ENCODE results near the gene TAC4.
A peak's percentile ranks its signal among the peaks of the same experiment; 100 is the strongest.

The TAC4 gene

DNA sequence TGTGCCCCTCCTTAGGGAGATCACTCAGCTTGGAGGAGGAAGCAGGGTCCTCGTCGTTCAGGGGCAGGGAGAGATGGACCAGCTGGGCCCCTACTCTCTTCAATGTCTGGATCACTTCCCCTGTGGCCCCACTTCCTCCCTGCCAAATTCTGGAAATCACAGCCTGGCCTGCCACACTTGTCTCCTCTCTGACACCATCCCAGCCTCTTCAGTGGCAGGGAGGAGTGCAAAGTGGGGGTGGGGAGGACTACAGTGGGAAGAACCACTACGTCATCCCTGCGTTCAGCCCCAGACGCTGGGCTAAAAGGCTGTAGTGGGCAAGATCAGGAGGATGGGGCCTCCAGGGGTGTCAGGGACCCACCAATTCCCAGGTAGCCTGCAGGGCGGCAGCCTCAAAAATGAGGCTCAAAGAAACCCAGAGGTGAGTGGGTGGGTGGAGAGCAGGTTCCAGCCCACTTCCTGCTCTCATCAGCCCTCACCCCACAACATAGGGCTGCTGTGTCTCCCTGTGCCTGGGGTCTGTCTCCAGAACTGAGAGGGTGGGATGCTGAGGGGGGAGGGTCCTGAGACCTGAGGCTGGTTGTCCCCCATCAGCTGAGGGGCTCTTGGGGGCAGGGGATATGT lies 25.0 kb upstream of the TAC4 start:
- DNase-seq (ENCODE audit: low read depth), result no peak

DNA sequence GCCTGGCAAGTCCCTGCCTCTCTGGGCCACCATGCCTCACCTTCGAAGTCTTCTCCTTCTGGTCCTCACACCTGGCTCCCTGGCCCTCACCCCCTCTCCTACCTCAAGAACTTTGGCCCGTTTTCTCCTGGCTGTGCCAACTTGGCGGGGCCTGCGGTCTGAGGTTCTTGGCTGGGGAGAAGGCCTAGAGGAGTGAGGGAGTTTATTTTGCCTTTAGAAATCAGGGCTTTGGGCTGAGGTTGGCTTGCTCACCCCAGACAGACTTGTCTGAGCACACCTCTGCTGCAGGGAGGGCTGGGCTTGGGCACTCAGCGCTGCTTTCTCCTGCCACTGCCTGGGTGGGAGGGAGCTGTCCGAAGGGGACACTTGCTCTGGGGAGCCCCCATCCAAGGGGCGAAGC lies 23.3 kb upstream of the TAC4 start:
- DNase-seq (ENCODE audit: low read depth), result no peak

DNA sequence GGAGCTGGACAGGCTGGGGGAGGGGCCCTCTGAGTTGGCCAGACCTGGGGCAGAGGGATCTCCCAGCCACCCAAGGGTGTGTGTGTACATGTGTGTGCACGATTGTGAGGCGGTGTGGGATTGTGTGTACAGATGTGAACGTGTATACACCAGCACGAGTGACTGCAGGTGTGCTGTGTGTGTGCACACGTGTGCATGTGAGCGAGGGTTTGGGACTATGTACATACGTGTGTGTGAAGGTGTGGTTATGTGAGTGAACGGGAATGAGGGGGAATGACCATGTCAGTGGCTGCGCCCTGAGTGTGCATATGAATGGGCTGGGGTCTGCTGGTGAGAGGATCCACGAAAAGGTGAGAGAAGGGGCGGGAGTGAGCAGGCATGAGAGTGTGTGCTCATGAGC lies 22.4 kb upstream of the TAC4 start:
- no peak for DNase-seq (ENCODE audit: low read depth)

DNA sequence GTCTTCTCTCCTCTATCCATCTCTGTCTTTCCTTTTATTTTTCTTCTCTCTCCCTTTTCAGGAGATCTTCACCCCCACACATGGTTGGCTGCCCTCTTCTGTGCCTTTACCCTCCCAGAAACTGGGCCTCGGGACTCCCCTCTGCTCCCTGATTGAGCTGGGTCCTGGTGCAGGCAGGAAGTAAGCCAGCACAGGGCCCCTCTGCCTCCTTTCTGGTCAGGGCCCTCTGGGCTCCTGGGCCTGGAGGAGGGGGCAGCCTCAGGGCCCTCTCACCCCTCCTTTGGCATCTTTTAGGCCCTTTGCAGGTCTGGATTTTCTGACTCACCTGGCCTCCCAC lies 21.1 kb upstream of the TAC4 start:
- no peak for DNase-seq (ENCODE audit: low read depth)

DNA sequence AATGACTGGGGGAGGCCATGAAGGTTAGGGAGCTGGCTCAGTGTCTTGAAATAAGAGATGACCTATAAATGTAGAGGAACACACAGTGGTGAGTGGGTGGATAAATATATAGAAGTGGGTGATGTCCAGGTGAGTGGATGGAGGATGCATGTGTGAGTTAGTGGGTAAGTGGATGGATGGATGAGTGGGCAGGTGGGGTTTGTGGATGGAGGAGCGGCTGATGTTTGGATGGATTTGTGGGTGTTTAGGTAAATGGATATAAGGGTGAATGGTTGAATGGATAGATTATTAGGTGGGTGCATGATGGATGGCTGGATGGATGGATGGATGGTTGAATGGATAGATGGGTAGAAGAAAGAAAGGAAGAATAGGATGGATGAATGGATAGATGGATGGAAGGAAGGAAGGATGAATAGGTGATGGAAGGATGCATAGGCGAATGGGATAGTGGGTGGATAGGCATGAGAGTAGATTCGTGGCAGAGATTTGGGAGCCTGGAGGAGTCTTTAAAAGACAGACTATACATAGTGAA lies 19.1 kb upstream of the TAC4 start:
- no peak for DNase-seq (ENCODE audit: low read depth)

DNA sequence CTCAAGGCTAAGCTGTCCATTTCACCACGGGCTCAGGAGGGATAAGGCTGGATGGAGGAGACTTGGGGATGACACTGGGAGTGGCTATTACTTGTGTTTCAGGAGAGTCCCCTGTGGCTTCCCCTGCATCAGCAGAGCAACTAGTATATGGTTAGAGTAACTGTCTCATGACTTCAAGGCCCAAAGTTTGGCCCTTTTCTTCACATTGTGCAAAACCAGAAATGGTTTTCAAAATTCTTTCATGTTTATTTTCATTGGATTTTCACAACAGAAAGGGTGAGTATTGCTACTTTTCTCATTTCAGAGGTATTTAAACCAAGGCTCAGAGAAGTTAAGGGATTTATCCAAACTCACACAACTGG lies 18.1 kb upstream of the TAC4 start:
- DNase-seq (ENCODE audit: low read depth), result no peak

DNA sequence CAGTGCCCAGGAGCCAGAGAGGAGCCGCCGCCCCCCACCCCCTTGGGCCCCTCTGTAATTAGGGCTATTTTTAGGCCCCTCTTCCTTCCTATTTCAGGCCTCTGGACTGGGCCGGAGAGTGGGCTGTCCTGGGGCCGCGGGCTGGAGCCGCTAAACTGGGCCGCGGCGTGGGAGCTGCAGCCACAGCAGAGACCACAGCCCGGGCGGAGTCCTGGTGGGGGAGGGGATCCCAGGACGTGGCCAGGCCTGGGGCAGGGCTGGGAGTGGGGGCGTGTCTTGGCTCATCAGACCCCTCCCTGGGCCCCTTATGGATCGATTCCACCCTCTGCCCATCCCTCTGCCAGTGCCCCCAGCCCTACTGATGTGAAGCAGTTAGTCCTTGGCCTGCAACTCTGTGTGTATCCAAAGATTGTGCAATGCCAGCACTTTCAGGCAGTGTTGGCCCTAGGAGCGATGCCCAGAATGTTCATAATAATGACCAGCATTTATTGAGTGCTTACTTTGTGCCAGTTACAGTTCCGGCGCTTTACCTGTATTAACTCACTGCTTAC lies 15.0 kb upstream of the TAC4 start:
- DNase-seq (ENCODE audit: low read depth), result no peak

DNA sequence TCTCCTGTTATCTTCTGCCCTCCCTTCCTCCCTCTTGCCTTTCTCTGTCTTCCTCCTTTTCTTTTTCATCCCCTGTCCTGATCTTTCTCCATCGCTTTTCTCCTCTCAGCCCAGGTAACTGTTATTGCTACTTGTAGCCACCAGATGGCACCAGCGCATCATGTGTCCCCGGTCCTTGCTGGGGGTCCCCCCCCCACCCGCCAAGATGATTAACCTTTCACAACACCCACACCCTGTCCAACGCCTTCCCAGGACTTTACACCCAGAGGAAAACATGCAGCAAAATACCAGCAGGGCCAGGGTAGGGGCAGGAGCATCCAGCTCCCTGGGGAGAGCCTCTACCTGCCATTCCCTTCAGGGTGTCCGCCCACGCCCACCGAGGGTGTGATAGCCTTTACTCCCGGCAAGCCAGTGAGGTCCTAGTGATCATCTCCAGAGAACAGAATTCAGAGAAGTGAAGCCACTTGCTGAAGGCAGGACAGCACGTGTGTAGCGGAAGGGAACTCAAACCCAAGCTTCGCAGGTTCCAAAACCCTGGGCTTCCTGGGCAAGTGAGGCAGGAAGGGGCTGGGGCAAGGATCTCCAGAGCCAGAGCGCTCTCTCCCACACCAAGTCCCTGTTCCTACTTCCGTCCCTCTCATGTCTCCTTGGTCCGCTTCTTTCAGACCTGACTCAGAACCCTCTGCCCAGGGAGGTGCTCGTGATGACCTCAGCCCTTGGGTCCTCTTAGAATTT lies 13.4 kb upstream of the TAC4 start:
- peak; percentile 38 for DNase-seq (ENCODE audit: low read depth)

DNA sequence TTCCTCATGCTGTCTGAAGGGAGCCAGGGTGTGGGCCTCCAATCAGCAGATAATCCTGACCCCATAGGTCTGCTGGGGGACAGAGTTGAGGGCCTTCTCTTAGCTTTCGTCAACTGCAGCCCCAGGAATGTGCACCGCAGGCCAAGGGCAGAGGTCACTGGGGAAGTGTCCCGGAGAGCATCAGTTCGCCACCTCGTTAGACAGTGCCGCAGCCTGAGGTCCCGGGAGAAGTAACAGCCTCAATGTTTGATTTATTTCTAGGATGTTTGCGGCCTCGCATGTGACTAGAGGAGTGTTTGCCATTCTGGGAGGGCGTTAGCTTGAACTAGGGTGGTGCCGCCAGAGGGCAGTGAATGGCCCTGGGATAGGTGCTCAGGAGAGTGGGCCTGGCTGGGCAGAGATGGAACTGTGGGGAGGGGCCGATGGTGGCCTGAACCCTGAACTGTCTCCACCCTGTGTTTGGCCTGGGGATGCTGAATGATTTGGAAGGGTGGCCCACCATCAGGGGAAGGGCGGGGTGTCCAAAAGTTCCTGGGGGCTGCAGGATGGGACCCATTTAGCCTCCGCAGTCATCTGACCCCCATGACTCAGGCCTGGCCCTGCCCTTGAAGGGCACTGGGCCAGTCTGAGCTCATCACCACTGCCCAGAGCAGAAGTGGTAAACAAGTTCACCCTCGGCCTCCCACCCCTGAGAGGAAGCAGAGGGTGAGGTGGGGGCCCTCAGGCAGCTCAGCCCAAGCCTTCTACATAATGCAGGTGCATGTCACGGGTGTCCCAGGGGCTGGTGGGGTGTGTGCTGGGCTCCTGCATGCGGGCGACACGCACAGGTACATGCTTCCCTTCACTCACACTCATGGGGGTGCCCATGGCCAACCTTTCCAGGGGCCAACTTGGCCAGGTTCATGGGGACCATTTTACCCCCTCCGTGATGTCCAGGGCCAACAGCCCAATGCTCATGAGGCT lies 12.4 kb upstream of the TAC4 start:
- no peak for DNase-seq (ENCODE audit: low read depth)

DNA sequence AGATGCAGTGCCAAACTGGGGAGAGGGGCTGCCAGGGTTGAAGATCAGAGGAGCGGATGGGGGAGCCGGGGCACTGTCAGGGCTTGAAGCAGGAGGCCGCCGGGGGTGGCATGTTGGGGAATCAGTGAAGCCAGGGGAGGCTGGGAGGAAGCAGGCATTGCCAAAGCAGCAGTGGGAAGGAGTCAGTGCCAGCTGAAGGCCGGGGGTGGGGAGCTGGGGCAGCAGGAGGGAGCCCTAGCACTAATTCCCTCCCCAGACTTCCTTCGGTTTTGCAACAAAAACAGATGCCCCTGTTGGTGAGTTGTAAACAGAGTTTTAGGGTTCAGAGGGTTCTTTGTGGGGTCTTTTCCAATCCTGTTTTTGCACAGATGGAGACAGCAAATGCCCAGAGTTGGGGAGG lies 10.9 kb upstream of the TAC4 start:
- DNase-seq (ENCODE audit: low read depth), result no peak

DNA sequence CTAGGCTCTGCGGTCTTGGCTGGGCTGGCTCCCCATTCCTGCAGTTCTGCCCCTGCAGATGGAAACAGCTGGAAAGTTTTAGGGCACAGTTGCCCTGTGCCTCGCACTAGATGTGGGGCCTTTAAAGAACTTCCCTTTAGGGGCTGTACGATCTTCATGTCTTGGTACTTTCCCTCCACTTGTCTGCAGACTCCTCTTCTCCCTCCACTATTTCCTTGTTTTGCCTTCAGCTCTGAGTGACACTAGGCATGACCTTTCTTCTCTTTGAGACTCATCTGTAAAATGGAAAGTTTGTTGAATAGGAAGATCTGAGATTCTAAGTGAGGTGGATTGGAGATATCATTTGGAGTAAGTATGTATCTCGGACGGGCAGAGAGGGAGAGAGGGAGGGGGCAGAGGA lies 6.3 kb upstream of the TAC4 start:
- DNase-seq (ENCODE audit: low read depth), result no peak

DNA sequence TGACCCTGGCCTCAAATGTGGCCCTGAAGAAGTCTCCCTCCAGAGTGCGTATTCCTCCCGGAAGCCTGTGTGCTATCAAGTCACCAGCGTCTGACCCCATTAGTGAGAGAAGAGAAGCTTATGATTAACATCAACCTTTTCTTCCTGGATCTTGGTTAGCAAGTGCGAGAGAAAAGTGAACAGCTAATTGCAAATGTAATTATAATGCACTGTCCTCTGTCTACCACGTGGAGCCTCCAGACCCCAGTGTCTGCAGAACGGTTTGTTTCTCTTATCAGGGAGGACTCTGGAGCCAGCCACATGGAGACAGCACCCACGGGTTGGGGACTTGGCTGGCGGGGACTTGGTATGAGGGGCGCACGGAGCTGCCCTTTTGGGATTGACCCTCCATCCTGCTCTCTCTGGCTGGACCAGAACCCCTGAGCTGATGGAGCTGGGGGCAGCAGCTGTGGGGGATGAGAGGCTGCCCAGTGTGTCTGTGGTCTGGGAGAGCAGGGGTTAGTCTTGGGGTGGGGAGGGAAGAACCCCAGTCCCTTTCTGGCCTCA lies 5.7 kb upstream of the TAC4 start:
- DNase-seq (ENCODE audit: low read depth), result no peak

DNA sequence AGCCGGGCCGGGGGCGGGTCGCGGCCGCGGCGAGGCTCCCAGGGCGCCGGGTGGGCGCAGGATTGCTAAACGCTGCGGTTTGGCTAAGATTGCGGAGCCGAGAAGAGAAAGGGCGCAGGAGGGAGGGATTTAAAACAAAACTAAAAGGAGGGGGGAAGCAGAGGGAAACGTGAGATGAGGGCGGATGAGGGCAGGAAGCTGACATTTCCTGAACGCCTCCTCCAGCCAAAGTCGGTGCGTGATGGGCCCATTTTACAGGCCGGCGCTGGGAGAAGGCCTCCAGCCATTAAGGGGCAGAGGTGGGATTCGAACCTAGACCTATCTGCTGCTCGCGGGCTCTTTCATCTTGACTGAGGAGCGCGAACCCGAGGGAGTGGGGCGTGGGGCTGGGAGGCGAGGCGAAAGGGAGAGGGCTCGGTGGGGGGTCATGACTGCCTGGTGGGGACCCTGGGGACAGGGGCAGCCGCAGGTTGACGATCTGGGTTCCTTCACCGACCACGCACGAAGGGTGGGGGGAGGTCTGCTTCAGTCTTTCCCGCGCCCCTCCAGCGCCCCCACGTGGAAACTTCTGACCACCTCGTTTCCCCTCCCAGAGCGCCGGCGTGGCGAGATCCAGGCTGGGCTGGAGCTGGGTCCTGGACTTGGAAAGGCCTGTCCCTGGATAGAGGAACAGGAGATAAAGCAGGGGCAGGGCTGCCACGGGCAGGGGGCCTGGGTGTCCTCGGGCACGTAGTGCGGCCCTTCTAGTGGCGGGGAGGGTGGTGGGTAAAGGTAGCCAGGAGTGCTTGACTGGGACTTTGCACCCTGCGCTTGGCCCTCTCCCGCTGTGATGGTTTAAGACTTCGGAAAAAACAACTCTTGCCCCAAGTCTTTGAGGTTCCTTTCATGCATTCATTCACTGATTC lies 3.8 kb upstream of the TAC4 start:
- DNase-seq (ENCODE audit: low read depth), result peak; percentile 40

DNA sequence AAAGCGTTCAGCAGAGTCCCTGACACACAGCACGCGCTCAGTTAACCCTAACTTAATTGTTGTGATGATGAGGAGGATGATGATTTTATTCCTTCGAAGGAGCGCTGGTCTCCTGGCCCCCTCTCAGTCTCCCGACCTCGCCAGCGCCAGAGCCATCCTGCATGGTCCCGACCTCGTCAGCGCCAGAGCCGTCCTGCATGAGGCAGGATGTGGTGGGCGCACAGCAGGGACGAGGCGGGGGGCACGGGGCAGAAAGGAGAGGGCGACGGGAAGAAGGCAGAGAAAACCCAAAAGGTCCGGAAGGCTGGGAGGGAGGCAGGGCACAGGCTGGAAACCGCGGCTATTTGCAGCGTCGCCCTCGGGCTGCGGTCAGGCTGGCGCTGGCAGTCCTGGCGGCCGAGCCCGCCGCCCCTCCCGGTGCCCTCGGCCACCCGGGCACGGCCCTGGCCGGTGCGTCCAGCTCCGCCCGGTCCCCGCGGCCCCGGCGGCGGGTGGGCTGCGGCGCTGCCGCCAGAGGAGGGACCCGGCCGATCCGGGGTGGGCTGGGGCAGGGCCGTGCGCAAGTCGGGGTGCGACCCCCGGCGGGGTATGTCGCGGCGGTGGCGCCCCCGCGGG lies 3.0 kb upstream of the TAC4 start:
- DNase-seq (ENCODE audit: low read depth), result no peak

DNA sequence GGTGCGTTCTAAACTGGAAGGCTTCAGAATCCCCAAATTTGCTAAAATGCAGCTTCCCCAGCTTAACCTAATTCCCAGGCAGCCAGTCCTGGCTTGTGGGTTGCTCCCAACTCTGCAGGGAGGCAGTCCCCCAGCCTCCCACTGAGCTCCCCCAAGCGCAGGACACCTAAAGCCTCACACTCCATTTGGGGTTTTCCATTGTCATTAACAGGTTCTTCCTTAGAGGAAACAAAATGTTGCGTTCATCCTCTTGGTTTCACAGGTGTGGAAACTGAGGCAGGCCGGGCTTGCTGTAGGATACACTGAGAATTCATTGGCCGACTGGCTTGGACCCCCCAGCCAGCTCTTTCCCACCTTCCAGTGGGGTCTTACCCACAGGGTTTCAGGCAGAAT lies 2.3 kb upstream of the TAC4 start:
- DNase-seq (ENCODE audit: low read depth), result no peak

DNA sequence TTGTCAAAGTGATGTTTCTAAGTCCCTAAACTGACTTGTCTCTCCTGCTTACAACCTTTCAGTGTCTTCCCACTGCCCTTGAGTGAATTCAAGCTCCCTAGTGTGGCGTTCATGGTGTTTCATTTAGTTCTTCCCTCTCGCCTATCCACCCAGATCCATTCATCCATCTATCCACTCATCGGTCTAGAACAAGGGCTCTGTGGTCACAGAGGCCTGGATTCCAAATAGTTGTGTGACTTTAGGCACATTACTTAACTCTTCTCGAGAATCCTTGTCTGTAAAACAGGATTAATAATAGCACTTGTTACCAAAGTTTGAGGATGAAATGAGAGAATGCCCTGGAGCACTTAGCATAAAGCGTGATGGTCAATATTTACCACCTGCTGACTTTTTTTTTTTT lies 870 bp upstream of the TAC4 start:
- no peak for DNase-seq (ENCODE audit: low read depth)

DNA sequence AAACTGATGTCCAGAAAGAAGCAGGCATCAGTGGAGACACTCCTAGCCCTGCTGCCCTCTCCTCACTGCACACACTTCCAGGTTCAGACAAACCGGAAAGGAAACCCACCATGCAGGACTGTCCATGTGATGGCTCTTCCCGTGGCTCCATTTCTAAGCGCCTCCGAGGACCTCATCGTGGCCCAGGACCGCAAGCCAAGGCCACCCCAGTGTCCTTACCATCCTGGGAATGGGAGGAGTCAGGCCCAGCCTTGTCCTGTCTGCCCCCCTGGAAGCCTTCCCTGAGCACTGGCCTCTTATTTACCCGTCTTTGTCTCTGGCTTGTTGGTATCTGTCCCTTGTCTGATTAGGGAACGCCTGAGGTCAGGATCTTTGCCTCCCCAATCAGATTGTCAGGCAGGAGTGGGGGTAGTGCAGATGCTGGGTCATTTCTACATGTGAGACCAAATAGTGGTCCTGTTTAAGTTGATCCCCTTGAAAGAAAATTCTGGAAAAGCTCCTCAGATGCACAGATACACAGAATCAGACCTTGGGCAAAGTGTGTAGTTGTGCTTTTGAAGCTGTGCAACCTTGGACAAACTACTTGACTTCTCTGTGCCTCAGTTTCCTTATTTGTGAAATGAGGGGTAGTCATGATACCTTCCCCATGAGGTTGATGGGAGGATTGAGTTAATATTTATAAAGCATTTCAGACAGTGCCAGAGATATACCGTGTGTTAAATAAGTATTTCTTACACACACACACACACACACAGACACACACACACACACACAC lies 744 bp downstream of the TAC4 start:
- no peak for DNase-seq (ENCODE audit: low read depth)

DNA sequence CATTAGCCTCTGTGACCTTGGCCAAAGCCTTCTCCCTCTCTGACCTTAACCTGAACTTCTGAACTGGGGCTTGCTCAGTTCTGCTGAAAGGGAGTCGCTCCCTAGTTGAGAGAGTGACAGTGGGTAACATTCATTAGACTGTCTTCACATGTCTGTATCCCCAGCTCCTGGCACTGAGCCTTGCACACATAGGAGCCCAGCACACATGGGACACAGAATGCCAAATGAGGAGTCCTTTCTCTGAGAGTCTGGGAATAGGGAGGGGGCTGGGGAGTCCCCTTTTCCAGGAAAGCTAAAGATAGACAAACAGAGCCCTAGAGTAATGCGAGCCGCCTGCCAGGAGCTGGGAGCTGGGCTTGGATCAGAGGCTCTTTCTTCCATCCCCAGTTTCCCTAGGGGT lies 2.5 kb downstream of the TAC4 start:
- DNase-seq (ENCODE audit: low read depth), result no peak

DNA sequence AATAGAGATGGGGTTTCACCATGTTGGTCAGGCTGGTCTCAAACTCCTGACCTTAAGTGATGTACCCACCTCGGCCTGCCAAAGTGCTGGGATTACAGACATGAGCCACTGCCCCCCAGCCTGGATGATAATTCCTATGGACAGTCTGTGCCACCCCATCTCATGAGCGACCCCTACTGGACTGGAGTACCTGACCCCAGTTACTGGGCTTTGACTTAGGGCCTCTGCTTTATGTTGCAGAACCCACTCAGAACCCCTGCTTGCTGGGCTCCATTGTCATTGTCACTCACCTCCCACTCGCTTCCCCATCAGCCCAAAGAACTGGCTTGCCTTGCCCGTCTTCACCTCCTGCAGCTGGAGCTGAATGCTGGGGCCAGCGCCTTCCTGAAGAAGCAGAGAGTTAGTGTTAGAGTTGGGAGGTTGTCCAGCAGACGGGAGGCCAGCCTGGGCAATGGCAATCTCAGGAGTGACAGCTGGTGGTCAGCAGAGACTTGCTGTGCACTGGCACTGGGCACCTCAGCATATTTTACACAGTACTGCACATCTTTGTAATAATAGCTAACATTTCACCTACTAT lies 4.0 kb downstream of the TAC4 start:
- DNase-seq (ENCODE audit: low read depth), result no peak

DNA sequence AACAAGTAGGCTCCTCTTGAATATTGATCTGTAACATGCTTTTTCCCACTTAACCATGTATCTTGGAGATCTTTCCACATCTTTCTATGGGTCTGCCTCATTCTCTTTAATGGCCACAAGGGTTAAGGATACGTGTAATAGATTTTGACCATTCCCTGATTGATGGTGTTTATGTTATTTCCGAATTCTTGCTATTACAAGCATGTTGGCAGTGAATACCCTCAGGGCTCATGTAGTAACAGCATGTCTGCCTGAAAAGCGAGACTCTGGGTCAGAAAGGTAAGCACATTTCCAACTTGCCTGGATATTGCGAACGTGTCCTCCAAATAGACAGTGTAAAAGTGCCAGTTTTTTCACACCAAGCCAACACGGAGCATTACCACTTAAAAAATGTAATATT lies 5.0 kb downstream of the TAC4 start:
- DNase-seq (ENCODE audit: low read depth), result no peak

All from stimulated activated CD8-positive, alpha-beta memory T cell treated with anti-CD3 and anti-CD28 coated beads, Interleukin-4, amount 100 ng/mL, for 24 hours (primary cell).